SK-N-SH (cell line): Measurements from ENCODE around the gene APOC3. TPM values are rescaled to one million over a fixed set of nuclear protein-coding genes. Genes with fewer than 3 reads are reported as not detected.

Experiments
- CTCF ChIA-PET: fragments of 300-600, 350-600 bp; formaldehyde crosslinking; extraction: SDS; loops from one replicate; lab custom pipeline; 2021; lab: Yijun Ruan, JAX
- POLR2A ChIA-PET: fragments of 350-600 bp; sonication (Branson Sonifier 250); formaldehyde crosslinking; extraction: SDS; loops from one replicate; lab custom pipeline; 2020; ENCODE audit warnings: antibody characterized with exemption, inconsistent platforms; lab: Yijun Ruan, JAX
- DNase-seq: peaks from one replicate; pipeline ENCODE4 v3.0.0; 2012
- H2AFZ ChIP-seq: fragments of 200-600 bp; sonication (generic); 2 replicates; pipeline ENCODE4 v1.8.1; 2016; ENCODE audit warnings: antibody characterized with exemption, mild to moderate bottlenecking, low read depth
- H3F3A ChIP-seq: fragments of 200-600 bp; sonication (generic); replicated peaks from 2 replicates; pipeline ENCODE3; 2016; ENCODE audit warnings: antibody characterized with exemption, mild to moderate bottlenecking; ENCODE audit not compliant: insufficient read depth
- H3K27ac ChIP-seq, 2 experiments: fragments of 200-500 bp in 1 of 2; fragments of 200-600 bp in 1 of 2; sonication (Bioruptor generic) in 1 of 2; sonication (generic), shearing (Covaris generic) in 1 of 2; 2 replicates each; pipeline versions ENCODE4 v1.5.1 to v1.6.1; 2014 to 2016; ENCODE audit warnings: low read depth in 2 of 2, inconsistent platforms in 1 of 2, low read length in 1 of 2, mild to moderate bottlenecking in 1 of 2, mixed read lengths in 1 of 2
- H3K27me3 ChIP-seq: fragments of 200-600 bp; sonication (generic), shearing (Covaris generic); 2 replicates; pipeline ENCODE4 v1.6.1; 2016; ENCODE audit warnings: mixed run types; ENCODE audit not compliant: insufficient read depth
- H3K36me3 ChIP-seq, 2 experiments: fragments of 200-500 bp in 1 of 2; fragments of 200-600 bp in 1 of 2; sonication (Bioruptor generic) in 1 of 2; sonication (generic) in 1 of 2; replicated peaks in 1 of 2; 2 replicates each; pipeline versions ENCODE3 to v1.5.1; 2014 to 2016; ENCODE audit warnings: low read length in 1 of 2, mild to moderate bottlenecking in 1 of 2; ENCODE audit not compliant: insufficient read depth in 2 of 2, control insufficient read depth in 1 of 2
- H3K4me1 ChIP-seq, 2 experiments: fragments of 200-500 bp in 1 of 2; fragments of 200-600 bp in 1 of 2; sonication (Bioruptor generic) in 1 of 2; sonication (generic), shearing (Covaris generic) in 1 of 2; 2 replicates each; pipeline versions ENCODE4 v1.5.1 to v1.6.1; 2014 to 2016; ENCODE audit warnings: low read depth in 1 of 2, low read length in 1 of 2, mixed run types in 1 of 2; ENCODE audit not compliant: insufficient read depth in 2 of 2, control insufficient read depth in 1 of 2
- H3K4me2 ChIP-seq: fragments of 200-600 bp; sonication (generic), shearing (Covaris generic); 2 replicates; pipeline ENCODE4 v1.6.1; 2017; ENCODE audit warnings: mixed run types
- H3K4me3 ChIP-seq, 2 experiments: fragments of 200-500 bp in 1 of 2; fragments of 200-600 bp in 1 of 2; sonication (Bioruptor generic) in 1 of 2; sonication (generic), shearing (Covaris generic) in 1 of 2; 2 replicates each; pipeline versions ENCODE4 v1.5.1 to v1.8.1; 2014 to 2016; ENCODE audit warnings: low read depth in 2 of 2, inconsistent platforms in 1 of 2, low read length in 1 of 2, mild to moderate bottlenecking in 1 of 2, mixed read lengths in 1 of 2, moderate library complexity in 1 of 2
- H3K79me2 ChIP-seq: fragments of 200-600 bp; sonication (generic); 2 replicates; pipeline ENCODE4 v1.8.1; 2017; ENCODE audit warnings: mild to moderate bottlenecking; ENCODE audit not compliant: insufficient read depth
- H3K9ac ChIP-seq: fragments of 200-600 bp; sonication (generic); 2 replicates; pipeline ENCODE4 v1.6.1; 2017; ENCODE audit warnings: mixed run types
- H3K9me2 ChIP-seq: fragments of 200-600 bp; sonication (generic); 2 replicates; pipeline ENCODE4 v1.6.1; 2017; ENCODE audit warnings: mixed run types
- H3K9me3 ChIP-seq: fragments of 200-600 bp; sonication (generic); 2 replicates; pipeline ENCODE4 v1.6.1; 2017; ENCODE audit warnings: mixed run types, mild to moderate bottlenecking, moderate library complexity
- H4K20me1 ChIP-seq: fragments of 200-600 bp; sonication (generic); 2 replicates; pipeline ENCODE4 v1.6.1; 2017; ENCODE audit warnings: mild to moderate bottlenecking, mixed run types; ENCODE audit not compliant: insufficient read depth
- CTCF ChIP-seq: fragments of 200-600 bp; sonication (generic); IDR thresholded peaks from 2 replicates; pipeline ENCODE4 v1.6.1; 2017; ENCODE audit warnings: antibody characterized with exemption, mild to moderate bottlenecking, moderate library complexity
- ELF1 ChIP-seq: IDR thresholded peaks from 2 replicates; pipeline ENCODE4 v1.4.0; 2012
- FOXM1 ChIP-seq: IDR thresholded peaks from 2 replicates; pipeline ENCODE4 v1.4.0; 2012; ENCODE audit warnings: low read depth, mild to moderate bottlenecking
- GATA2 ChIP-seq: sonication (generic); formaldehyde crosslinking; IDR thresholded peaks from 2 replicates; pipeline ENCODE4 v1.5.0; 2020; ENCODE audit warnings: mild to moderate bottlenecking, missing genetic modification reagents
- MAX ChIP-seq: IDR thresholded peaks from 2 replicates; pipeline ENCODE4 v1.4.0; 2012; ENCODE audit warnings: low read depth
- RAD21 ChIP-seq: IDR thresholded peaks from 2 replicates; pipeline ENCODE4 v1.6.1; 2012; ENCODE audit warnings: mild to moderate bottlenecking, low read length
- SIN3A ChIP-seq: IDR thresholded peaks from 2 replicates; pipeline ENCODE4 v1.6.1; 2012; ENCODE audit warnings: low read depth, mild to moderate bottlenecking, low read length, moderate library complexity, borderline replicate concordance
- SMC3 ChIP-seq: IDR thresholded peaks from 2 replicates; pipeline ENCODE4 v1.6.1; 2012; ENCODE audit warnings: low read depth, low read length, improper control_type of control experiment
- TAF1 ChIP-seq: IDR thresholded peaks from 2 replicates; pipeline ENCODE4 v1.6.1; 2012; ENCODE audit warnings: low read depth, mild to moderate bottlenecking, low read length, moderate library complexity, borderline replicate concordance
- WGBS: methylation state at CpG from one replicate; pipeline ENCODE4 v1.1.6; 2017; ENCODE audit warnings: low lambda C conversion rate; 5-methylcytosine and 5-hydroxymethylcytosine counted together
- polyA plus RNA-seq, 3 experiments: library from polyadenylated mRNA; depleted of rRNA; stranded (reverse); fragments of >200 nt; gene quantifications; 2 replicates each; pipeline ENCODE4 v1.2.3, GENCODE V29; 2012
- TF ChIP-seq, protein P1 (sequence below): IDR thresholded peaks from 2 replicates; pipeline ENCODE4 v1.4.0; 2012; ENCODE audit warnings: low read depth, borderline replicate concordance
- TF ChIP-seq, protein P2 (sequence below): IDR thresholded peaks from 2 replicates; pipeline ENCODE4 v1.6.1; 2012; ENCODE audit warnings: mild to moderate bottlenecking, low read depth, low read length, moderate library complexity
- TF ChIP-seq, protein P3 (sequence below): IDR thresholded peaks from 2 replicates; pipeline ENCODE4 v1.4.0; 2012; ENCODE audit warnings: low read depth, borderline replicate concordance
- TF ChIP-seq, protein P4 (sequence below): fragments of 150-350 bp; IDR thresholded peaks from 2 replicates; pipeline ENCODE4 v1.6.1; 2017; ENCODE audit warnings: antibody characterized with exemption, low read length, low read depth, borderline replicate concordance

APOC3 gene
- polyA plus RNA-seq, 1 of the 3 experiments (the other 2 are of a cell fraction), result not detected

DNA sequence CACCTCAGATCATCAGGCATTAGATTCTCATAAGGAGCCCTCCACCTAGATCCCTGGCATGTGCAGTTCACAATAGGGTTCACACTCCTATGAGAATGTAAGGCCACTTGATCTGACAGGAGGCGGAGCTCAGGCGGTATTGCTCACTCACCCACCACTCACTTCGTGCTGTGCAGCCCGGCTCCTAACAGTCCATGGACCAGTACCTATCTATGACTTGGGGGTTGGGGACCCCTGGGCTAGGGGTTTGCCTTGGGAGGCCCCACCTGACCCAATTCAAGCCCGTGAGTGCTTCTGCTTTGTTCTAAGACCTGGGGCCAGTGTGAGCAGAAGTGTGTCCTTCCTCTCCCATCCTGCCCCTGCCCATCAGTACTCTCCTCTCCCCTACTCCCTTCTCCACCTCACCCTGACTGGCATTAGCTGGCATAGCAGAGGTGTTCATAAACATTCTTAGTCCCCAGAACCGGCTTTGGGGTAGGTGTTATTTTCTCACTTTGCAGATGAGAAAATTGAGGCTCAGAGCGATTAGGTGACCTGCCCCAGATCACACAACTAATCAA lies 2.2 kb downstream of the APOC3 start:
- 88% methylated on average over 2 of the region's 7 CpGs for WGBS
- H3K9me3 ChIP-seq, result no peaks in the 10 kb centered on the region
- H3F3A ChIP-seq, result no peaks in the 10 kb centered on the region
- H3K36me3 ChIP-seq, result no peaks in the 10 kb centered on the region
- no peak for DNase-seq
- no peak overlapping the region for H3K4me3 ChIP-seq
- ChIA-PET POLR2A (no interaction called here), CTCF (interaction anchor here (1.4 kb wide), 1 partner anchor 41 kb away, joined by 3 read pairs; the partner anchor contains the start of gene APOA5)
- H3K4me2 ChIP-seq, result no peak overlapping the region
- no peaks in the 10 kb centered on the region for H3K27me3 ChIP-seq
- no peaks in the 10 kb centered on the region for H3K79me2 ChIP-seq
- no peaks in the 10 kb centered on the region for H4K20me1 ChIP-seq
- H3K4me1 ChIP-seq, result peaks cover 0 to 27% of the 10 kb centered on the region in 2 experiments; a peak in 1 of 4 replicates
- no peaks in the 10 kb centered on the region for H3K9me2 ChIP-seq
- TF ChIP-seq SMC3, result no peak
- TF ChIP-seq, protein P1, sequence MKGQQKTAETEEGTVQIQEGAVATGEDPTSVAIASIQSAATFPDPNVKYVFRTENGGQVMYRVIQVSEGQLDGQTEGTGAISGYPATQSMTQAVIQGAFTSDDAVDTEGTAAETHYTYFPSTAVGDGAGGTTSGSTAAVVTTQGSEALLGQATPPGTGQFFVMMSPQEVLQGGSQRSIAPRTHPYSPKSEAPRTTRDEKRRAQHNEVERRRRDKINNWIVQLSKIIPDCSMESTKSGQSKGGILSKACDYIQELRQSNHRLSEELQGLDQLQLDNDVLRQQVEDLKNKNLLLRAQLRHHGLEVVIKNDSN, result no peak
- no peak for TF ChIP-seq RAD21
- no peak for TF ChIP-seq SIN3A
- TF ChIP-seq, protein P2, sequence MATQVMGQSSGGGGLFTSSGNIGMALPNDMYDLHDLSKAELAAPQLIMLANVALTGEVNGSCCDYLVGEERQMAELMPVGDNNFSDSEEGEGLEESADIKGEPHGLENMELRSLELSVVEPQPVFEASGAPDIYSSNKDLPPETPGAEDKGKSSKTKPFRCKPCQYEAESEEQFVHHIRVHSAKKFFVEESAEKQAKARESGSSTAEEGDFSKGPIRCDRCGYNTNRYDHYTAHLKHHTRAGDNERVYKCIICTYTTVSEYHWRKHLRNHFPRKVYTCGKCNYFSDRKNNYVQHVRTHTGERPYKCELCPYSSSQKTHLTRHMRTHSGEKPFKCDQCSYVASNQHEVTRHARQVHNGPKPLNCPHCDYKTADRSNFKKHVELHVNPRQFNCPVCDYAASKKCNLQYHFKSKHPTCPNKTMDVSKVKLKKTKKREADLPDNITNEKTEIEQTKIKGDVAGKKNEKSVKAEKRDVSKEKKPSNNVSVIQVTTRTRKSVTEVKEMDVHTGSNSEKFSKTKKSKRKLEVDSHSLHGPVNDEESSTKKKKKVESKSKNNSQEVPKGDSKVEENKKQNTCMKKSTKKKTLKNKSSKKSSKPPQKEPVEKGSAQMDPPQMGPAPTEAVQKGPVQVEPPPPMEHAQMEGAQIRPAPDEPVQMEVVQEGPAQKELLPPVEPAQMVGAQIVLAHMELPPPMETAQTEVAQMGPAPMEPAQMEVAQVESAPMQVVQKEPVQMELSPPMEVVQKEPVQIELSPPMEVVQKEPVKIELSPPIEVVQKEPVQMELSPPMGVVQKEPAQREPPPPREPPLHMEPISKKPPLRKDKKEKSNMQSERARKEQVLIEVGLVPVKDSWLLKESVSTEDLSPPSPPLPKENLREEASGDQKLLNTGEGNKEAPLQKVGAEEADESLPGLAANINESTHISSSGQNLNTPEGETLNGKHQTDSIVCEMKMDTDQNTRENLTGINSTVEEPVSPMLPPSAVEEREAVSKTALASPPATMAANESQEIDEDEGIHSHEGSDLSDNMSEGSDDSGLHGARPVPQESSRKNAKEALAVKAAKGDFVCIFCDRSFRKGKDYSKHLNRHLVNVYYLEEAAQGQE, result no peak
- no peak for TF ChIP-seq MAX
- TF ChIP-seq ELF1, result no peak
- no peak overlapping the region for H2AFZ ChIP-seq
- H3K27ac ChIP-seq, result no peak overlapping the region
- no peak overlapping the region for H3K9ac ChIP-seq

- Histone ChIP-seq H3K9me3 (no peaks in the 10 kb centered on the region), H3K9me2 (no peaks in the 10 kb centered on the region), H3K27me3 (no peaks in the 10 kb centered on the region), H4K20me1 (no peaks in the 10 kb centered on the region), H3K4me3 (no peak overlapping the region), H3K36me3 (no peaks in the 10 kb centered on the region), H3K4me1 (peaks cover 0 to 29% of the 10 kb centered on the region in 2 experiments; a peak in 1 of 4 replicates), H3K79me2 (no peaks in the 10 kb centered on the region), H3F3A (no peaks in the 10 kb centered on the region), H2AFZ (no peak overlapping the region), H3K4me2 (no peak overlapping the region), H3K27ac (no peak overlapping the region), H3K9ac (no peak overlapping the region)
- POLR2A ChIA-PET, result no interaction called here
- CTCF ChIA-PET, result interaction anchor here (1.4 to 2.0 kb wide), 3 partner anchors 41 to 273 kb away, joined by 3 to 11 read pairs (median 6); partner anchors contain the start of gene APOA5
- no peak for DNase-seq
- 68% methylated on average over 4 of the region's 13 CpGs for WGBS
- TF ChIP-seq TAF1 (no peak), CTCF (no peak), FOXM1 (no peak), RAD21 (no peak), GATA2 (CRISPR knock-in tag) (no peak)
- TF ChIP-seq, protein P3, sequence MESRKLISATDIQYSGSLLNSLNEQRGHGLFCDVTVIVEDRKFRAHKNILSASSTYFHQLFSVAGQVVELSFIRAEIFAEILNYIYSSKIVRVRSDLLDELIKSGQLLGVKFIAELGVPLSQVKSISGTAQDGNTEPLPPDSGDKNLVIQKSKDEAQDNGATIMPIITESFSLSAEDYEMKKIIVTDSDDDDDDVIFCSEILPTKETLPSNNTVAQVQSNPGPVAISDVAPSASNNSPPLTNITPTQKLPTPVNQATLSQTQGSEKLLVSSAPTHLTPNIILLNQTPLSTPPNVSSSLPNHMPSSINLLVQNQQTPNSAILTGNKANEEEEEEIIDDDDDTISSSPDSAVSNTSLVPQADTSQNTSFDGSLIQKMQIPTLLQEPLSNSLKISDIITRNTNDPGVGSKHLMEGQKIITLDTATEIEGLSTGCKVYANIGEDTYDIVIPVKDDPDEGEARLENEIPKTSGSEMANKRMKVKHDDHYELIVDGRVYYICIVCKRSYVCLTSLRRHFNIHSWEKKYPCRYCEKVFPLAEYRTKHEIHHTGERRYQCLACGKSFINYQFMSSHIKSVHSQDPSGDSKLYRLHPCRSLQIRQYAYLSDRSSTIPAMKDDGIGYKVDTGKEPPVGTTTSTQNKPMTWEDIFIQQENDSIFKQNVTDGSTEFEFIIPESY, result no peak
- TF ChIP-seq, protein P4, sequence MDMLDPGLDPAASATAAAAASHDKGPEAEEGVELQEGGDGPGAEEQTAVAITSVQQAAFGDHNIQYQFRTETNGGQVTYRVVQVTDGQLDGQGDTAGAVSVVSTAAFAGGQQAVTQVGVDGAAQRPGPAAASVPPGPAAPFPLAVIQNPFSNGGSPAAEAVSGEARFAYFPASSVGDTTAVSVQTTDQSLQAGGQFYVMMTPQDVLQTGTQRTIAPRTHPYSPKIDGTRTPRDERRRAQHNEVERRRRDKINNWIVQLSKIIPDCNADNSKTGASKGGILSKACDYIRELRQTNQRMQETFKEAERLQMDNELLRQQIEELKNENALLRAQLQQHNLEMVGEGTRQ, result no peak
Measured at GRCh38 chr11:116832350-116833290, 2.9 kb downstream of the APOC3 start.
